SK-N-MC (cell line): ENCODE results near the gene LMOD1.

Source experiments
- EZH2 ChIP-seq: fragments of 200-600 bp; sonication (generic); IDR thresholded peaks from one replicate; pipeline ENCODE4 v1.6.1; 2017; ENCODE audit warnings: antibody characterized with exemption
- POLR2AphosphoS5 ChIP-seq: IDR thresholded peaks from 2 replicates; pipeline ENCODE4 v1.6.1; 2012; ENCODE audit warnings: mild to moderate bottlenecking, low read depth, low read length, borderline replicate concordance

DNA sequence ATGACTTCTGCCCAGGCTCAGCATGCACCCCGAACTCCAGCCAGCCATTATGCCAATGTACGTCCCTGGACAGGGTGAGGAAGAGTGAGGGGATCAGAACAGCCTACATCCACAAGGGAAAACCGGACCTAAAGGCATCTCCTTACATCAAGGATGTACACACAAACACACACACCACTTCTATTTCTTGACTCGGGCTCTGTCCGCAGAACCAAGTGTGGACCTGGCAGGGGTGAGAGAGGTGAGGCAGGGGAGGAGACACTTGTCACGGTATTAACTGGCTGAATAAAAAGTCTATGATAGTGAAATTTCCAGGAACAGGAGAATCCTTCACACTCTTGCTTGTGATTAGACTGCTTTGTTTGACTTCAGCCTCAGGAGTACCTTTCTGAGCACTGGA, 2.3 kb downstream of the LMOD1 start:
- TF ChIP-seq POLR2AphosphoS5 (no peak), EZH2 (no peak)
